K562 (cell line): ENCODE data around the gene NOTCH3. TPM values are rescaled to one million over a fixed set of nuclear protein-coding genes. Genes with fewer than 3 reads are reported as not detected.

ENCODE experiments used
- polyA plus RNA-seq, 8 experiments: library from polyadenylated mRNA; depleted of rRNA in 4 of 8; stranded (reverse) in 5 of 8; unstranded in 3 of 8; fragments of >200 nt; fragmentation: Nextera tagmentation in 2 of 8; fragmentation: Illumina TruSeq in 1 of 8; extraction: Ambion mirVana in 2 of 8; extraction: Trizol in 1 of 8; gene quantifications; 2 replicates each; pipeline versions ENCODE4 v1.2.1 to v1.2.3, GENCODE V29; 2011 to 2014; ENCODE audit warnings: inconsistent platforms in 1 of 8, missing spikeins in 1 of 8
- total RNA-seq, 7 experiments: library from RNA; depleted of rRNA in 6 of 7; stranded (reverse); fragments of >200 nt in 6 of 7; fragmentation: Illumina TruSeq in 2 of 7; extraction: Trizol in 2 of 7; gene quantifications; 2 replicates each; pipeline versions ENCODE4 v1.2.1 to v1.2.3, GENCODE V29; 2011 to 2021; ENCODE audit warnings: low replicate concordance in 1 of 7
- TF ChIP-seq, protein P1 (sequence below), 2 experiments: fragments of 450-650 bp; formaldehyde crosslinking in 1 of 2; IDR thresholded peaks; 2 replicates each; pipeline versions ENCODE4 v1.4.0 to v1.6.1; 2014 to 2020; ENCODE audit warnings: mild to moderate bottlenecking in 2 of 2, borderline replicate concordance in 1 of 2, low read depth in 1 of 2
- TF ChIP-seq, protein P2 (sequence below), 3 experiments: IDR thresholded peaks in 2 of 3; conservative IDR thresholded peaks in 1 of 3; 2 replicates each; pipeline ENCODE4 v1.5.1; 2011 to 2012; ENCODE audit warnings: low read length in 3 of 3, mild to moderate bottlenecking in 3 of 3, control low read depth in 2 of 3, improper control_type of control experiment in 1 of 3, inconsistent platforms in 1 of 3, low read depth in 1 of 3, mixed read lengths in 1 of 3, moderate library complexity in 1 of 3; ENCODE audit not compliant: insufficient read depth in 2 of 3

NOTCH3 gene
- total and polyA plus RNA-seq, 9 of the 15 experiments (the other 6 are each of a cell fraction or from before 2014, with no cell fraction given), result under 0.01 to 1.2 (median 0.16) TPM

DNA sequence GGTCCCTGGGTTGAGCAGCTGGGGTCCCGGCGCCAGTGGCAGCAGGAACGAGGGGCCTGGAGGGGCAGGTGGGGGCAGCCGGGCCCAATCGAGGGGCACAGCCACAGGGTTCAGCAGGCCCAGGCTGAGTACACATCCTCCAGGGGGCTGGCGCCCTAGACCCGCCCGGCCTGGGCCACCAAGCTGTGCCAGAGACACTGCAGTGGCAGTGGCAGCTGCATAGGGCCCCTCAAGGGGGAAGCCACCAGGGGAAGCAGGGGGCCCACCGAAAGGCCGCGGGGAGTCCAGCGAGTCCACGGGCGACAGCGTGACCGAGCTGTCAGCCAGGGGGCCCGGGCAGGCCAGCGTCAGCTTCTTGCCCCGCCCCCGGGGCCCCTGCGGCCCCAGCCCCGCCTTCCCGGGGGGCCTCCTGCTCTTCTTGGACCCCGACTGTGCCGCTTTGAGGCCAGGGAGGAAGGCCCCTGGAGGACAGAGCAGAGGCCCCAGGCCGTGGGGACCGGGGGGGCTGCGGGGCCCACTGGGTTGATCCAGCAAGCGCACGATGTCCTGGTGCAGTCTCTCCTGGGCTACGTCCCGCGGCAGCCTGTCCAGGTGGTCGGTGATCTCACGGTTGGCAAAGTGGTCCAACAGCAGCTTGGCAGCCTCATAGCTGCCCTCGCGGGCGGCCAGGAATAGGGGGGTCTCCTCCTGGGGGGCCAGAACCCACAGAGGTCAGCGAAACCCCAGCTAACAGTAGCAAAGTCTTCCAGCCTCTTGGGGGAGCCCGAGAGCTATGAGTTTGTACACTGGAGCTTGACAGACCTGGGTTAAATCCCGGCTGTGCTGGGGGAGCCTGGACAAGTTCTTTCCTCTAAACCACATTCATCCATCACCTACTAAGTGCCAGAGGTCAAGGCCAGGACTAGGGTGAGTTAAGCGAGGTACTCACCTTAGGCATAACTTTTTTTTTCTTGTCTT lies 39.5 kb downstream of the NOTCH3 start (continued):
- TF ChIP-seq, protein P1, sequence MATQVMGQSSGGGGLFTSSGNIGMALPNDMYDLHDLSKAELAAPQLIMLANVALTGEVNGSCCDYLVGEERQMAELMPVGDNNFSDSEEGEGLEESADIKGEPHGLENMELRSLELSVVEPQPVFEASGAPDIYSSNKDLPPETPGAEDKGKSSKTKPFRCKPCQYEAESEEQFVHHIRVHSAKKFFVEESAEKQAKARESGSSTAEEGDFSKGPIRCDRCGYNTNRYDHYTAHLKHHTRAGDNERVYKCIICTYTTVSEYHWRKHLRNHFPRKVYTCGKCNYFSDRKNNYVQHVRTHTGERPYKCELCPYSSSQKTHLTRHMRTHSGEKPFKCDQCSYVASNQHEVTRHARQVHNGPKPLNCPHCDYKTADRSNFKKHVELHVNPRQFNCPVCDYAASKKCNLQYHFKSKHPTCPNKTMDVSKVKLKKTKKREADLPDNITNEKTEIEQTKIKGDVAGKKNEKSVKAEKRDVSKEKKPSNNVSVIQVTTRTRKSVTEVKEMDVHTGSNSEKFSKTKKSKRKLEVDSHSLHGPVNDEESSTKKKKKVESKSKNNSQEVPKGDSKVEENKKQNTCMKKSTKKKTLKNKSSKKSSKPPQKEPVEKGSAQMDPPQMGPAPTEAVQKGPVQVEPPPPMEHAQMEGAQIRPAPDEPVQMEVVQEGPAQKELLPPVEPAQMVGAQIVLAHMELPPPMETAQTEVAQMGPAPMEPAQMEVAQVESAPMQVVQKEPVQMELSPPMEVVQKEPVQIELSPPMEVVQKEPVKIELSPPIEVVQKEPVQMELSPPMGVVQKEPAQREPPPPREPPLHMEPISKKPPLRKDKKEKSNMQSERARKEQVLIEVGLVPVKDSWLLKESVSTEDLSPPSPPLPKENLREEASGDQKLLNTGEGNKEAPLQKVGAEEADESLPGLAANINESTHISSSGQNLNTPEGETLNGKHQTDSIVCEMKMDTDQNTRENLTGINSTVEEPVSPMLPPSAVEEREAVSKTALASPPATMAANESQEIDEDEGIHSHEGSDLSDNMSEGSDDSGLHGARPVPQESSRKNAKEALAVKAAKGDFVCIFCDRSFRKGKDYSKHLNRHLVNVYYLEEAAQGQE (IDR thresholded peaks at IDR 0.05; ENCODE audit: borderline replicate concordance), result peak; percentile 43; the same call in 1 of the 2 replicates
- TF ChIP-seq, protein P1 (CRISPR knock-in tag; IDR thresholded peaks at IDR 0.05; ENCODE audit: low read depth), result no peak
- TF ChIP-seq, protein P2, sequence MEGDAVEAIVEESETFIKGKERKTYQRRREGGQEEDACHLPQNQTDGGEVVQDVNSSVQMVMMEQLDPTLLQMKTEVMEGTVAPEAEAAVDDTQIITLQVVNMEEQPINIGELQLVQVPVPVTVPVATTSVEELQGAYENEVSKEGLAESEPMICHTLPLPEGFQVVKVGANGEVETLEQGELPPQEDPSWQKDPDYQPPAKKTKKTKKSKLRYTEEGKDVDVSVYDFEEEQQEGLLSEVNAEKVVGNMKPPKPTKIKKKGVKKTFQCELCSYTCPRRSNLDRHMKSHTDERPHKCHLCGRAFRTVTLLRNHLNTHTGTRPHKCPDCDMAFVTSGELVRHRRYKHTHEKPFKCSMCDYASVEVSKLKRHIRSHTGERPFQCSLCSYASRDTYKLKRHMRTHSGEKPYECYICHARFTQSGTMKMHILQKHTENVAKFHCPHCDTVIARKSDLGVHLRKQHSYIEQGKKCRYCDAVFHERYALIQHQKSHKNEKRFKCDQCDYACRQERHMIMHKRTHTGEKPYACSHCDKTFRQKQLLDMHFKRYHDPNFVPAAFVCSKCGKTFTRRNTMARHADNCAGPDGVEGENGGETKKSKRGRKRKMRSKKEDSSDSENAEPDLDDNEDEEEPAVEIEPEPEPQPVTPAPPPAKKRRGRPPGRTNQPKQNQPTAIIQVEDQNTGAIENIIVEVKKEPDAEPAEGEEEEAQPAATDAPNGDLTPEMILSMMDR (IDR thresholded peaks at IDR 0.05 in 2 of 3, conservative IDR thresholded peaks at IDR 0.05 in 1 of 3; ENCODE audit: insufficient read depth in 2 of 3, low read depth in 1 of 3, low read length in 3 of 3), result peak; percentile 71 to 82 (median 76)
- TF ChIP-seq, all 486 proteins: peak for 6
